Keratinocyte (primary cell): ENCODE results near the gene DGKE. TPM values are rescaled to one million over a fixed set of nuclear protein-coding genes. Genes with fewer than 3 reads are reported as not detected.
A peak's percentile ranks its signal among the peaks of the same experiment; 100 is the strongest.

ENCODE experiments used
- DNase-seq: peaks from one replicate; pipeline ENCODE4 v3.0.0-alpha.2; 2011; ENCODE audit warnings: low read depth, missing footprints, low spot score
- FAIRE-seq: peaks from 2 replicates; lab custom pipeline; 2011; peaks lifted over from hg19 to GRCh38; lab: Jason Lieb, UNC
- H2AFZ ChIP-seq: 2 replicates; pipeline ENCODE4 v1.6.0; 2012; ENCODE audit warnings: low read length, control low read depth, inconsistent platforms; ENCODE audit not compliant: control insufficient read depth
- H3K27ac ChIP-seq: 2 replicates; pipeline ENCODE4 v1.5.1; 2011; ENCODE audit warnings: low read length; ENCODE audit not compliant: control insufficient read depth, insufficient read depth
- H3K27me3 ChIP-seq: 3 replicates; pipeline ENCODE4 v1.6.0; 2011; ENCODE audit warnings: low read length; ENCODE audit not compliant: control insufficient read depth, insufficient read depth; ENCODE audit errors: extremely low read depth
- H3K36me3 ChIP-seq, 2 experiments: 2 replicates in 1 of 2; 3 replicates in 1 of 2; pipeline ENCODE4 v1.5.1; 2011; ENCODE audit warnings: low read length in 2 of 2, mild to moderate bottlenecking in 1 of 2; ENCODE audit not compliant: control insufficient read depth in 2 of 2, insufficient read depth in 2 of 2; ENCODE audit errors: extremely low read depth in 1 of 2
- H3K4me1 ChIP-seq: 3 replicates; pipeline ENCODE4 v1.5.1; 2011; ENCODE audit warnings: low read length; ENCODE audit not compliant: control insufficient read depth, insufficient read depth; ENCODE audit errors: extremely low read depth
- H3K4me2 ChIP-seq: 3 replicates; pipeline ENCODE4 v1.6.0; 2011; ENCODE audit warnings: low read depth, low read length; ENCODE audit not compliant: control insufficient read depth, insufficient read depth; ENCODE audit errors: extremely low read depth
- H3K4me3 ChIP-seq, 3 experiments: fragments of 200-600 bp in 1 of 3; sonication (generic) in 1 of 3; 2 replicates in 2 of 3; 3 replicates in 1 of 3; pipeline ENCODE4 v1.5.1; 2011 to 2016; ENCODE audit warnings: low read length in 3 of 3, mild to moderate bottlenecking in 3 of 3, control low read depth in 2 of 3, inconsistent platforms in 1 of 3, low read depth in 1 of 3, mixed read lengths in 1 of 3, mixed run types in 1 of 3, moderate library complexity in 1 of 3; ENCODE audit not compliant: control insufficient read depth in 2 of 3, insufficient read depth in 2 of 3; ENCODE audit errors: extremely low read depth in 1 of 3
- H3K79me2 ChIP-seq: 2 replicates; pipeline ENCODE4 v1.6.0; 2012; ENCODE audit warnings: low read length; ENCODE audit not compliant: control insufficient read depth, insufficient read depth
- H3K9ac ChIP-seq: 3 replicates; pipeline ENCODE4 v1.6.0; 2011; ENCODE audit warnings: low read length; ENCODE audit not compliant: control insufficient read depth, insufficient read depth; ENCODE audit errors: extremely low read depth
- H3K9me1 ChIP-seq: 3 replicates; pipeline ENCODE4 v1.6.0; 2011; ENCODE audit warnings: low read length; ENCODE audit not compliant: control insufficient read depth, insufficient read depth; ENCODE audit errors: extremely low read depth
- H3K9me3 ChIP-seq: 2 replicates; pipeline ENCODE4 v1.5.1; 2012; ENCODE audit warnings: low read depth, low read length; ENCODE audit not compliant: control insufficient read depth
- H4K20me1 ChIP-seq: 3 replicates; pipeline ENCODE4 v1.6.0; 2011; ENCODE audit warnings: low read length; ENCODE audit not compliant: control insufficient read depth, insufficient read depth; ENCODE audit errors: extremely low read depth
- EZH2 ChIP-seq: IDR thresholded peaks from one replicate; pipeline ENCODE4 v1.6.1; 2012; ENCODE audit warnings: inconsistent platforms, mild to moderate bottlenecking, low read length, moderate library complexity
- dilution Hi-C: fragments of 300-500 bp; cut with MboI; formaldehyde crosslinking; loops from one replicate; pipeline ENCODE4 v1.7.0; 2020; ENCODE audit warnings: low sequenced_read_pairs; ENCODE audit not compliant: extremely low pct_ligation_motif_present
- polyA minus RNA-seq, 3 experiments: library from RNA; depleted of rRNA, polyadenylated mRNA; stranded (reverse); fragments of >200 nt; gene quantifications; 1 replicate in 1 of 3; 2 replicates in 1 of 3; 3 replicates in 1 of 3; pipeline ENCODE4 v1.2.3, GENCODE V29; 2011
- polyA plus RNA-seq, 5 experiments: library from polyadenylated mRNA; depleted of rRNA in 3 of 5; stranded (reverse) in 3 of 5; stranded (forward) in 1 of 5; unstranded in 1 of 5; fragments of >200 nt; gene quantifications; 1 replicate in 1 of 5; 2 replicates in 3 of 5; 3 replicates in 1 of 5; pipeline versions ENCODE4 v1.2.1 to v1.2.3, GENCODE V29; 2011 to 2012; ENCODE audit warnings: missing spikeins in 2 of 5, low read depth in 1 of 5, low replicate concordance in 1 of 5
- TF ChIP-seq, protein P1 (sequence below), 3 experiments: IDR thresholded peaks in 1 of 3; conservative IDR thresholded peaks in 1 of 3; optimal IDR thresholded peaks in 1 of 3; 2 replicates in 2 of 3; 3 replicates in 1 of 3; pipeline versions ENCODE3 to v1.5.1; 2011; ENCODE audit warnings: low read length in 3 of 3, mild to moderate bottlenecking in 3 of 3, moderate library complexity in 2 of 3, control low read depth in 1 of 3, inconsistent platforms in 1 of 3; ENCODE audit not compliant: insufficient read depth in 2 of 3; ENCODE audit errors: extremely low read depth in 1 of 3

DGKE gene
- polyA plus RNA-seq (1.6 to 4.7 TPM (median 2.8 TPM) in 3 replicates), polyA minus RNA-seq (1.5 to 5.7 TPM (median 4.3 TPM) in 3 replicates)
- 4.6 TPM for polyA plus RNA-seq (2011; ENCODE audit: low read depth)
- 0.94 and 2.0 TPM in 2 replicates for polyA plus RNA-seq (2011; cell fraction: cytosol; rRNA removed)
- polyA plus RNA-seq (2011; cell fraction: nucleus; rRNA removed), result 12.3 and 12.8 TPM in 2 replicates
- 2.0 and 2.3 TPM in 2 replicates for polyA plus RNA-seq (2012; ENCODE audit: low replicate concordance)
- polyA minus RNA-seq (2011; cell fraction: cytosol; rRNA and poly(A)+ RNA removed), result 2.3 TPM
- polyA minus RNA-seq (2011; cell fraction: nucleus; rRNA and poly(A)+ RNA removed), result 1.9 and 5.5 TPM in 2 replicates

DNA sequence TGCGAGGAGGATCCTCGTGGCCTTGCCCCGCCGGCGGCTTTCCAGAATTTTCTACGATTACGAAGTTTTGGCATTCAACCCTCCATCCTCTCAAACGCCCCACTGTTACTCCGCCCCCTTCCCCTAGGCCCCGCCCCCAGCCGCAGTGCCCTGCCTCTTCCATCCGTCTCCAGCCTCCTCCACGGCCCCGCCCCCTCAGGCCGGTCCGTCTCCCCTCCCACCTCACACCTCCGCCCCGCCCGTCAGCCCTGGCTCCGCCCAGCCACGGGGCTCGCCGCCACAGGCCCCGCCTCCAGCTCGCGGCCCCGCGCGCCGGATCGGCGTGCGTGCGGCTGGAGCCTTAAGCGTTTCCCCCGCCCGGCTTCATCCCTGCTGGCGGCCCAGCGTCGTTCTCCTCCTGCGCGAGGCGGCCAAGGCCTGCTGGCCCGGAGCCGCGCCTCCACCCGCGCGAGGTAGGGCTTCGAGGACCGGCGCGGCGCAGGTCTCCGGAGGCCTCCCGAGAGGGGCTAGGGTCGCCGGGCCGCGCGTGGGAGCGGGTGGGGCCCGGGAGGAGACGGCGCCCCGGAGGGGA is at the start of gene DGKE, which contains the start of gene C17orf67:
TSS of gene DGKE (plus strand) at position 343 of the 571 bp plus-strand sequence. CDS start 645 bp downstream, outside the sequence.
TSS of gene C17orf67 (minus strand) at position 112 of the 571 bp plus-strand sequence. CDS start 18,110 bp downstream, outside the sequence.
- H3K9me1 ChIP-seq, result peaks cover 4% of the 10 kb centered on the region
- H3K27me3 ChIP-seq, result no peaks in the 10 kb centered on the region
- no peaks in the 10 kb centered on the region for H3K9me3 ChIP-seq
- dilution Hi-C loops, result no loop called here
- TF ChIP-seq, protein P1, sequence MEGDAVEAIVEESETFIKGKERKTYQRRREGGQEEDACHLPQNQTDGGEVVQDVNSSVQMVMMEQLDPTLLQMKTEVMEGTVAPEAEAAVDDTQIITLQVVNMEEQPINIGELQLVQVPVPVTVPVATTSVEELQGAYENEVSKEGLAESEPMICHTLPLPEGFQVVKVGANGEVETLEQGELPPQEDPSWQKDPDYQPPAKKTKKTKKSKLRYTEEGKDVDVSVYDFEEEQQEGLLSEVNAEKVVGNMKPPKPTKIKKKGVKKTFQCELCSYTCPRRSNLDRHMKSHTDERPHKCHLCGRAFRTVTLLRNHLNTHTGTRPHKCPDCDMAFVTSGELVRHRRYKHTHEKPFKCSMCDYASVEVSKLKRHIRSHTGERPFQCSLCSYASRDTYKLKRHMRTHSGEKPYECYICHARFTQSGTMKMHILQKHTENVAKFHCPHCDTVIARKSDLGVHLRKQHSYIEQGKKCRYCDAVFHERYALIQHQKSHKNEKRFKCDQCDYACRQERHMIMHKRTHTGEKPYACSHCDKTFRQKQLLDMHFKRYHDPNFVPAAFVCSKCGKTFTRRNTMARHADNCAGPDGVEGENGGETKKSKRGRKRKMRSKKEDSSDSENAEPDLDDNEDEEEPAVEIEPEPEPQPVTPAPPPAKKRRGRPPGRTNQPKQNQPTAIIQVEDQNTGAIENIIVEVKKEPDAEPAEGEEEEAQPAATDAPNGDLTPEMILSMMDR (optimal IDR thresholded peaks at IDR 0.05 in 1 of 3, IDR thresholded peaks at IDR 0.05 in 1 of 3, conservative IDR thresholded peaks at IDR 0.05 in 1 of 3; ENCODE audit: extremely low read depth in 1 of 3, insufficient read depth in 2 of 3, low read length in 3 of 3), result no peak
- no peak for TF ChIP-seq EZH2
- H3K27ac ChIP-seq, result peak within 1 kb of the TSS; percentile 67
- no peak for FAIRE-seq
- peak; percentile 50 for DNase-seq
- H3K9ac ChIP-seq, result peak within 1 kb of the TSS; percentile 82
- H3K4me1 ChIP-seq, result peaks cover 35% of the 10 kb centered on the region
- H4K20me1 ChIP-seq, result no peaks in the 10 kb centered on the region
- peaks cover 41% of the 10 kb centered on the region for H3K79me2 ChIP-seq
- H2AFZ ChIP-seq, result peak within 1 kb of the TSS; percentile 96
- peaks cover 2 to 9% of the 10 kb centered on the region in 2 experiments for H3K36me3 ChIP-seq
- H3K4me3 ChIP-seq, result peak within 1 kb of the TSS; percentile 76 to 90 (median 89)
- peak within 1 kb of the TSS; percentile 98 for H3K4me2 ChIP-seq

DNA sequence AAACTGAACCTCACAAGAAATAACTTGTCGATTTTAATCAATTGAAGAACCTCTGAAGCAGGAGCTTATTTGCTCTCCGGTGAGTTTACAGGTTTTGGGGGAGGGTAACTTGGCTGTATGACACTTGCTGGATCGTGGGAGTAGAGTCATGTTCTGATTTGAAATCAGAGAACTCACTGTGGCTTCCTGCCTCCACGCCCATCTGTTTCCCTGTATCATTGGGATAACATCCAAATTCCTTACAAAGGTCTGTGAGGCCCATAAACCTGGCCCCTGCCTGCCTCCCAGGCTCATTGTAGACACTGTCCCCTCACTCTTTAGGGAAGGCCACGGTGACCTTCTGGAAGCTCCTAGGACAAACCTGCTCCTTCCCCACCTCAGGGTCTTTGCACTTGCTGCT is 48.5 kb upstream of the DGKE start:
- FAIRE-seq, result peak; percentile 63
- dilution Hi-C loops, result no loop called here
- H3K4me3 ChIP-seq, result no peak overlapping the region
- H3K9me3 ChIP-seq, result no peaks in the 10 kb centered on the region
- peak overlapping the region; percentile 90 for H3K27ac ChIP-seq
- peak overlapping the region; percentile 28 for H3K9ac ChIP-seq
- no peak for TF ChIP-seq EZH2
- TF ChIP-seq, protein P1 (optimal IDR thresholded peaks at IDR 0.05 in 1 of 3, IDR thresholded peaks at IDR 0.05 in 1 of 3, conservative IDR thresholded peaks at IDR 0.05 in 1 of 3; ENCODE audit: extremely low read depth in 1 of 3, insufficient read depth in 2 of 3, low read length in 3 of 3), result no peak
- DNase-seq, result peak; percentile 58
- H3K36me3 ChIP-seq, result no peaks in the 10 kb centered on the region
- H3K9me1 ChIP-seq, result no peaks in the 10 kb centered on the region
- H3K4me1 ChIP-seq, result peaks cover 35% of the 10 kb centered on the region
- H3K27me3 ChIP-seq, result no peaks in the 10 kb centered on the region
- no peaks in the 10 kb centered on the region for H4K20me1 ChIP-seq
- no peak overlapping the region for H2AFZ ChIP-seq
- H3K79me2 ChIP-seq, result no peaks in the 10 kb centered on the region
- H3K4me2 ChIP-seq, result peak overlapping the region; percentile 5
